ENCODE results near the gene SETD1B. TPM values are rescaled to one million over a fixed set of nuclear protein-coding genes. Genes with fewer than 3 reads are reported as not detected.

Gene SETD1B
- total and polyA plus RNA-seq, 2 of the 4 experiments (the other 2 are of a cell fraction) = 0.90 to 5.1 TPM

DNA sequence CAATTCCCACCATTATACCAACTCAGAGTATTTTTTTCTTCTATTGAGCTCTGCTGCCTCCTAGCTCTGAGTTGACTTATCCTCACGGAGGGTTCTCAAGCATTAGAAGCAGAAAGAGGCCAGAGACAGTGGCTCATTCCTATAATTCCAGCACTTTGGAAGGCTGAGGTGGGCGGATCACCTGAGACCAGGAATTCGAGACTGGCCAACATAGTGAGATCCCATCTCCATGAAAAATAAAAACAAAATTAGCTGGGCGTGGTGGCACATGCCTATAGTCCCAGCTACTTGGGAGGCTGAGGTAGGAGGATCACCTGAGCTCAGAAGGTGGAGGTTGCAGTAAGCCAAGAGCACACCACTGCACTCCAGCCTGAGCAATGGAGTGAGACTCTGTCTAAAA is 33.9 kb downstream of the SETD1B start:
- Histone ChIP-seq H3K23ac (ENCODE audit: low read depth, low read length) (no peak overlapping the region), H4K20me1 (ENCODE audit: insufficient read depth, low read length) (no peaks in the 10 kb centered on the region), H3K27me3 (ENCODE audit: control insufficient read depth, insufficient read depth, low read length) (no peaks in the 10 kb centered on the region), H2AK5ac (ENCODE audit: low read depth, low read length) (no peak overlapping the region), H3K27ac (ENCODE audit: insufficient read depth, low read length) (no peak overlapping the region), H3K14ac (replicated peaks; ENCODE audit: low read depth, low read length) (no peak overlapping the region), H3K4ac (ENCODE audit: low read depth, low read length) (no peak overlapping the region), H3K9me3 (ENCODE audit: control insufficient read depth, insufficient read depth, low read length) (no peaks in the 10 kb centered on the region), H2BK5ac (ENCODE audit: low read depth, low read length, poor library complexity, severe bottlenecking) (no peak overlapping the region), H2BK20ac (ENCODE audit: low read depth, low read length) (no peak overlapping the region), H4K91ac (ENCODE audit: insufficient read depth, low read depth, low read length) (no peak overlapping the region), H2AFZ (replicated peaks; ENCODE audit: low read length, poor library complexity) (no peak overlapping the region), H3K79me1 (ENCODE audit: low read depth in 1 of 2, low read length in 2 of 2) (peaks cover 0 to 8% of the 10 kb centered on the region in 2 experiments; a peak in 2 of 4 replicates), H2BK120ac (ENCODE audit: low read depth, low read length) (no peak overlapping the region), H3K36me3 (ENCODE audit: control insufficient read depth, insufficient read depth, low read length) (no peaks in the 10 kb centered on the region), H4K5ac (ENCODE audit: low read depth, low read length) (no peak overlapping the region), H3K4me2 (ENCODE audit: low read depth, low read length) (no peak overlapping the region), H2BK15ac (ENCODE audit: low read depth, low read length) (no peak overlapping the region), H3K56ac (ENCODE audit: extremely low read depth, insufficient read depth, low read length) (no peak overlapping the region), H3K4me3 (ENCODE audit: insufficient read depth, low read depth, low read length) (no peak overlapping the region), H3K18ac (ENCODE audit: low read depth, low read length) (no peak overlapping the region), H2AK9ac (replicated peaks; ENCODE audit: low read depth, low read length, poor library complexity) (no peak overlapping the region), H3K9ac (ENCODE audit: low read depth, low read length) (no peak overlapping the region), H4K8ac (ENCODE audit: low read depth in 2 of 2, low read length in 2 of 2) (no peak overlapping the region), H3K9me1 (ENCODE audit: insufficient read depth, low read length) (no peaks in the 10 kb centered on the region), H3K4me1 (ENCODE audit: control insufficient read depth, insufficient read depth, low read length) (no peaks in the 10 kb centered on the region)
- in situ Hi-C loops (cut with MboI; ENCODE audit: low sequenced_read_pairs) = no loop called here
- ATAC-seq (ENCODE audit: low read depth) (no peak), DNase-seq (no peak)
- WGBS, 2 experiments (ENCODE audit: extremely low coverage in 2 of 2, insufficient read length in 1 of 2) = 80% methylated on average over 1 of the region's 4 CpGs; no CpG with 5 or more reads in 1 of the 2 experiments
- dilution Hi-C loops (cut with HindIII; ENCODE audit: low sequenced_read_pairs, unreplicated experiment) = no loop called here
- TF ChIP-seq CTCF (conservative IDR thresholded peaks at IDR 0.05; ENCODE audit: low read depth, low read length) (0 out of 2 replicates have a peak, but pooled peaks have one; percentile 13), SMC3 (IDR thresholded peaks at IDR 0.05; ENCODE audit: low read depth, low read length) (no peak)
- POLR2A ChIA-PET (ENCODE audit: unreplicated experiment) = no interaction called here
- intact Hi-C loops (cut with micrococcal nuclease) = loop anchor here (2.0 to 5.0 kb wide), 2 partner anchors 35 to 51 kb away; partner anchors contain the start of gene PSMD9
- no TSS peak for BruUV-seq (replicated peaks)
- CTCF ChIA-PET = interaction anchor here (0.8 to 1.2 kb wide), 2 partner anchors 43 to 51 kb away, joined by 4 read pairs; partner anchors contain the start of gene PSMD9

Data from IMR-90 (cell line).